Esophagus squamous epithelium (tissue), 5 donors: ENCODE data around the gene LEKR1. TPM values are rescaled to one million over a fixed set of nuclear protein-coding genes. Genes with fewer than 3 reads are reported as not detected.

Source experiments
- DNase-seq: peaks from one replicate; lab custom pipeline; 2025; lab: John Stamatoyannopoulos, UW
- H3K27ac ChIP-seq, 4 donors: fragments of 200-600 bp; sonication (generic); one replicate each; pipeline ENCODE4 v1.5.1; 2016 to 2019; ENCODE audit warnings: mild to moderate bottlenecking in 1 of 4
- H3K27me3 ChIP-seq, 4 donors: fragments of 200-600 bp; sonication (generic); 1 replicate in 3 of 4; 2 replicates in 1 of 4; pipeline versions ENCODE4 v1.5.1 to v1.6.0; 2017 to 2021; ENCODE audit warnings: antibody characterized with exemption in 1 of 4
- H3K36me3 ChIP-seq, 3 donors: fragments of 200-600 bp; sonication (generic); one replicate each; pipeline ENCODE4 v1.5.1; 2016 to 2019
- H3K4me1 ChIP-seq, 3 donors: fragments of 200-600 bp; sonication (generic); one replicate each; pipeline ENCODE4 v1.5.1; 2017 to 2019
- H3K4me3 ChIP-seq, 4 donors: fragments of 200-600 bp; sonication (generic); 1 replicate in 3 of 4; 2 replicates in 1 of 4; pipeline ENCODE4 v1.5.1; 2016 to 2019; ENCODE audit warnings: mild to moderate bottlenecking in 2 of 4, moderate library complexity in 1 of 4
- H3K9me3 ChIP-seq, 3 donors: fragments of 200-600 bp; sonication (generic); one replicate each; pipeline ENCODE4 v1.5.1; 2016 to 2019
- CTCF ChIP-seq, 6 experiments: fragments of 450-650 bp in 4 of 6; fragments of 200-600 bp in 2 of 6; sonication (generic) in 2 of 6; IDR thresholded peaks; one replicate each; pipeline ENCODE4 v1.5.1; 2016 to 2019; ENCODE audit warnings: antibody characterized with exemption in 6 of 6, mild to moderate bottlenecking in 4 of 6, moderate library complexity in 4 of 6
- POLR2A ChIP-seq, 4 donors: fragments of 450-650 bp; IDR thresholded peaks; one replicate each; pipeline ENCODE4 v1.6.1; 2017; ENCODE audit warnings: antibody characterized with exemption in 4 of 4, mild to moderate bottlenecking in 4 of 4, moderate library complexity in 3 of 4
- WGBS, 2 donors: methylation state at CpG; one replicate each; pipeline ENCODE4 v1.1.5; 2018; 5-methylcytosine and 5-hydroxymethylcytosine counted together
- intact Hi-C: fragments of 100-400 bp; cut with DNase I; formaldehyde crosslinking; loops from one replicate; pipeline ENCODE4 v1.15.0; 2022
- total RNA-seq, 4 donors: library from RNA; depleted of rRNA; stranded (reverse); fragments of >200 nt; gene quantifications; one replicate each; pipeline ENCODE4 v1.1.0, GENCODE V29; 2016
- donor health status: DM: yes; HTN: yes; CAD: no.

The LEKR1 gene
- total RNA-seq = 1 to 10 TPM in 1 of 4 donors, under 1 TPM in 2, not detected in 1; 0.15 to 1.1 (median 0.57) TPM

GRCh38 chr3:156826144-156826895 is at the start of gene LEKR1:
Gene LEKR1, plus strand, starts transcription at chr3:156826353. Its CDS starts 2,977 bp downstream, at chr3:156829330.
- no peak for DNase-seq
- intact Hi-C loops = loop anchor here (10.0 kb wide), 2 partner anchors 152 to 258 kb away; partner anchors contain the start of gene TIPARP
- H3K27me3 ChIP-seq = no peaks in the 10 kb centered on the region
- H3K9me3 ChIP-seq = no peaks in the 10 kb centered on the region
- H3K36me3 ChIP-seq = no peaks in the 10 kb centered on the region
- 0 to 4% methylated on average over 8 to 12 of the region's 63 CpGs for WGBS, 2 donors
- TF ChIP-seq POLR2A (IDR thresholded peaks at IDR 0.05) = peak in 2 of 4 donors; percentile 62 to 72
- peak in 1 of 6 experiments; percentile 4 for TF ChIP-seq CTCF (IDR thresholded peaks at IDR 0.05)
- H3K27ac ChIP-seq = peak within 1 kb of the TSS; percentile 96 to 99 (median 96)
- peaks cover 0 to 25% (median 3%) of the 10 kb centered on the region in 3 donors for H3K4me1 ChIP-seq
- peak within 1 kb of the TSS; percentile 56 to 87 (median 80) for H3K4me3 ChIP-seq

GRCh38 chr3:156776871-156777270 is 49.3 kb upstream of the LEKR1 start:
- no peak for DNase-seq
- intact Hi-C loops = no loop called here
- Histone ChIP-seq H3K9me3 (no peaks in the 10 kb centered on the region), H3K4me1 (peaks cover 0 to 9% (median 0%) of the 10 kb centered on the region in 3 donors), H3K27me3 (no peaks in the 10 kb centered on the region), H3K36me3 (no peaks in the 10 kb centered on the region), H3K27ac (no peak overlapping the region), H3K4me3 (no peak overlapping the region)
- no peak for TF ChIP-seq CTCF (IDR thresholded peaks at IDR 0.05)
- TF ChIP-seq POLR2A (IDR thresholded peaks at IDR 0.05) = no peak

GRCh38 chr3:156781310-156782230 is 44.6 kb upstream of the LEKR1 start:
- Histone ChIP-seq H3K27ac (peak overlapping the region in 3 of 4 donors; percentile 45 to 69 (median 51)), H3K27me3 (no peaks in the 10 kb centered on the region), H3K4me3 (no peak overlapping the region), H3K9me3 (no peaks in the 10 kb centered on the region), H3K36me3 (no peaks in the 10 kb centered on the region), H3K4me1 (peaks cover 0 to 37% (median 3%) of the 10 kb centered on the region in 3 donors)
- intact Hi-C loops = no loop called here
- WGBS, 2 donors = 46 to 70% methylated on average over 4 of the region's 4 CpGs
- TF ChIP-seq CTCF (IDR thresholded peaks at IDR 0.05) (no peak), POLR2A (IDR thresholded peaks at IDR 0.05) (no peak)
- DNase-seq = no peak

- 80 to 97% methylated on average over 5 of the region's 5 CpGs for WGBS, 2 donors
- Histone ChIP-seq H3K4me1 (peaks cover 0 to 42% (median 3%) of the 10 kb centered on the region in 3 donors), H3K9me3 (no peaks in the 10 kb centered on the region), H3K4me3 (no peak overlapping the region), H3K36me3 (no peaks in the 10 kb centered on the region), H3K27ac (peak overlapping the region in 3 of 4 donors; percentile 45 to 69 (median 51)), H3K27me3 (no peaks in the 10 kb centered on the region)
- no peak for TF ChIP-seq CTCF (IDR thresholded peaks at IDR 0.05)
- TF ChIP-seq POLR2A (IDR thresholded peaks at IDR 0.05) = no peak
- DNase-seq = no peak
- intact Hi-C loops = no loop called here
These were observed 43.8 kb upstream of the LEKR1 start for GRCh38 chr3:156782319-156782718.
